HG03439 (cell line): ENCODE data around the gene DDX27.

ENCODE experiments used
- ATAC-seq: cut with Tn5 transposase; IDR thresholded peaks from one replicate; pipeline ENCODE4 v1.9.1; 2021; ENCODE audit warnings: mild to moderate bottlenecking, moderate library complexity; ENCODE audit not compliant: unreplicated experiment

The DDX27 gene

GRCh38 chr20:49277786-49278035 is 58.5 kb downstream of the DDX27 start:
- ATAC-seq = no peak

- peak; percentile 88 for ATAC-seq
Observed at GRCh38 chr20:49278036-49278817, 59.0 kb downstream of the DDX27 start, which contains the start of gene ZNFX1. Gene ZNFX1, minus strand, starts transcription at chr20:49278057. Its CDS starts 2,218 bp downstream, at chr20:49275839.

- ATAC-seq = no peak
Observed at GRCh38 chr20:49278818-49279676, 59.8 kb downstream of the DDX27 start.

- ATAC-seq = no peak
Observed at GRCh38 chr20:49279677-49280462, 60.7 kb downstream of the DDX27 start.

GRCh38 chr20:49280463-49281058 is 61.3 kb downstream of the DDX27 start:
- no peak for ATAC-seq

GRCh38 chr20:49281059-49281912 is 62.1 kb downstream of the DDX27 start:
- ATAC-seq = no peak

- no peak for ATAC-seq
Observed at GRCh38 chr20:49281913-49282467, 62.8 kb downstream of the DDX27 start.

- no peak for ATAC-seq
Observed at GRCh38 chr20:49282584-49283171, 63.5 kb downstream of the DDX27 start.

- ATAC-seq = no peak
Observed at GRCh38 chr20:49283176-49283702, 64.0 kb downstream of the DDX27 start.

GRCh38 chr20:49283703-49284625 is 64.7 kb downstream of the DDX27 start:
- no peak for ATAC-seq

GRCh38 chr20:49284818-49285217 is 65.6 kb downstream of the DDX27 start:
- ATAC-seq = no peak

GRCh38 chr20:49285233-49285668 is 66.0 kb downstream of the DDX27 start:
- ATAC-seq = no peak

- ATAC-seq = no peak
Observed at GRCh38 chr20:49285813-49286494, 66.7 kb downstream of the DDX27 start.

GRCh38 chr20:49286689-49287551 is 67.7 kb downstream of the DDX27 start:
- ATAC-seq = no peak

GRCh38 chr20:49287555-49288249 is 68.5 kb downstream of the DDX27 start:
- no peak for ATAC-seq

GRCh38 chr20:49288250-49288751 is 69.1 kb downstream of the DDX27 start:
- no peak for ATAC-seq
